ENCODE data around the gene NOC3L.
A peak's percentile ranks its signal among the peaks of the same experiment; 100 is the strongest.

NOC3L gene

DNA sequence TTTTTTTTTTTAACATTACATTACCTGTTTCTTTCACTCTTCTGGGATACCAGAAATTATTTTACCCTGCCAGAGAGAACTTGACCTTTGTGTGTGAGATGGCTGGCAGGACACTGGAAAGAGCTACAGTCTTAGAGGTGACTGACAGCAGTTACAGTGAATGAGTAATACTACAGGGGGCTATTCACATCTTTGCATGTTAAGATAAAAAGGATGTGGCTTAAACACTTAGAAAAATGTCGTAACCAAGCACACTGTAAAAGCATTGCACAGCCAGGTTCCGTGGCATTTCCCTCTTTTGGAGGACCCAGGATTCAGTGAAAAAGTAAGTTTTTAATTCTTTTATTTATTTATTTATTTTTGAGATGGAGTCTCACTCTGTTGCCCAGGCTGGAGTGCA is 20.8 kb upstream of the NOC3L start:
- DNase-seq (ENCODE audit: low read depth) = no peak

DNA sequence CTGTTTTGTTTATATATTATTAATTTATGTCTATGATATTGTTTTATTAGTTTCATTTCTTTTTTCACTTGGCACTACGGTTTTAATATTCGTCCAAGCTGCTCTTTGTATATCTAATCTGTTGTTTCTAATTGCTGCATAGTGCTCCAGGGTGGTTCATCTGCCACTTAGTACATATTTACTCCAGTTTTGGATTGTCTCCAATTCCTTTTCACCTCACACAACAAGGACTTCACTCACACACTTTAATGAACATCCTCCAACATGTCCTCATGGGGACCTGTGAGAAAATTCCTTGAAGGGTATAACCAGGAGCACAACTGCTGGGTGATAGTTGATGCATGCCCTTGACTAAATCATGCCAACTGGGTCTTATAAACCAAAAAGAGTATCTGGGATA is 14.1 kb upstream of the NOC3L start:
- TF ChIP-seq, protein P1, sequence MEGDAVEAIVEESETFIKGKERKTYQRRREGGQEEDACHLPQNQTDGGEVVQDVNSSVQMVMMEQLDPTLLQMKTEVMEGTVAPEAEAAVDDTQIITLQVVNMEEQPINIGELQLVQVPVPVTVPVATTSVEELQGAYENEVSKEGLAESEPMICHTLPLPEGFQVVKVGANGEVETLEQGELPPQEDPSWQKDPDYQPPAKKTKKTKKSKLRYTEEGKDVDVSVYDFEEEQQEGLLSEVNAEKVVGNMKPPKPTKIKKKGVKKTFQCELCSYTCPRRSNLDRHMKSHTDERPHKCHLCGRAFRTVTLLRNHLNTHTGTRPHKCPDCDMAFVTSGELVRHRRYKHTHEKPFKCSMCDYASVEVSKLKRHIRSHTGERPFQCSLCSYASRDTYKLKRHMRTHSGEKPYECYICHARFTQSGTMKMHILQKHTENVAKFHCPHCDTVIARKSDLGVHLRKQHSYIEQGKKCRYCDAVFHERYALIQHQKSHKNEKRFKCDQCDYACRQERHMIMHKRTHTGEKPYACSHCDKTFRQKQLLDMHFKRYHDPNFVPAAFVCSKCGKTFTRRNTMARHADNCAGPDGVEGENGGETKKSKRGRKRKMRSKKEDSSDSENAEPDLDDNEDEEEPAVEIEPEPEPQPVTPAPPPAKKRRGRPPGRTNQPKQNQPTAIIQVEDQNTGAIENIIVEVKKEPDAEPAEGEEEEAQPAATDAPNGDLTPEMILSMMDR (conservative IDR thresholded peaks at IDR 0.05; ENCODE audit: low read depth, low read length) = no peak

More for the DNA sequence above, 20.8 kb upstream of the NOC3L start:
- no peak overlapping the region for H3K4me3 ChIP-seq (ENCODE audit: low read depth, low read length)
- TF ChIP-seq, protein P1 (conservative IDR thresholded peaks at IDR 0.05; ENCODE audit: low read depth, low read length) = no peak

DNA sequence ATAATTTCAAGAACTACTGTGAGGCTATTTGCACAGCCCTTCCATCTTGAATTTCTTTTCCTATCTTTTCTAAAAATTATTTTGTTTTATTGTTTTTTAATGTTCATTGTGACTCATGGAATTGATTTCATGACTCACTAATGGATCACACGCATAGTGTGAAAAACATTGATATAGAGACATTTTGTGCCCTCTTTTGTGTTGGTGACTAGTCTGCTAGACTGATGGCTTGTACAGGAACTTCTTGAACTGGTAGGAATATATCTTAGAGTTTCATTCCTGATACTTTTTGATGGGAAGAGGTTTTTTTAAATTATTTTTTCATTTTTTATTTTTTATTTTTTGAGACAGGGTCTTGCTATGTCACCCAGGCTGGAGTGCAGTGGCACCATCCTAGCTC is 12.6 kb upstream of the NOC3L start:
- no peak for DNase-seq (ENCODE audit: low read depth)
- H3K4me3 ChIP-seq (ENCODE audit: low read depth, low read length) = no peak overlapping the region
- TF ChIP-seq, protein P1 (conservative IDR thresholded peaks at IDR 0.05; ENCODE audit: low read depth, low read length) = no peak

More for the DNA sequence above, 14.1 kb upstream of the NOC3L start:
- DNase-seq (ENCODE audit: low read depth) = no peak
- no peak overlapping the region for H3K4me3 ChIP-seq (ENCODE audit: low read depth, low read length)

DNA sequence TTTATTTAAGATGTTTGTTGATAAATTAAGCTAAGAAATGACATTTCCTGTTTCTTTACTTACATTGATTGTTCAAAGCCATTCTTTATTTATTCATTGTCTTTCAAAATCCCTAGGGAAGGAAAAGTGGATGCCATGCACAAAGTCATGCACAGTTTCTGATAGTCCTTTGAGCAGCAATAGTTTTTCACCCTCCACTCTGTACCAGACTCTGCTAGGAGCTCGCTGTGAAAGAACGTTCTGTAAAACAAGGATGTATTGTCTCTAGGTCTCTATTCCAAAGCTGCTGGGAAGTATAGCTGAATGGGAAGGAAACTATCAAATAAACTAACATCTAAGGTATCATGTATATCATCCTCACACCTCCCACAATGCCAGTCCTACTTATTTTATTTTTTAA is 7.8 kb upstream of the NOC3L start:
- no peak for DNase-seq (ENCODE audit: low read depth)
- no peak overlapping the region for H3K4me3 ChIP-seq (ENCODE audit: low read depth, low read length)
- TF ChIP-seq, protein P1 (conservative IDR thresholded peaks at IDR 0.05; ENCODE audit: low read depth, low read length) = no peak

DNA sequence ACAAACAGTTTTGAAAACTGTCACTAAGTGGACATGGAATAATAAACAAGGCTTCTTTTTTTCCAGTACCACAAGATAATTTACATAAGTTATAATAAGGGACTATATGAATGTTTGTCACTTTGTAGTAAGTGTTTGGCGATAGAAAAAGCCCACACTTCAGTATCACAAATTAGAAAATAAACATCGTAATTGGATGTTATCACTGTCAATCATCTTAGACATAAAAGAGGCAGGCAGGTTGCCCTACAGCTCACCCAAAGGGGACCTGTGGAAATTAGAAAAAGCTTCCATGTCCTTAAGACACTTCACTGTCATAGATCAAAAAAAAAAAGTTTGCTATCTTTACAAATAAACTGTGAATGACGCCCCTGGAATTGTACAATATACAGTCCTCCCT is 3.6 kb upstream of the NOC3L start:
- no peak for DNase-seq (ENCODE audit: low read depth)
- H3K4me3 ChIP-seq (ENCODE audit: low read depth, low read length) = no peak overlapping the region
- TF ChIP-seq, protein P1 (conservative IDR thresholded peaks at IDR 0.05; ENCODE audit: low read depth, low read length) = no peak

DNA sequence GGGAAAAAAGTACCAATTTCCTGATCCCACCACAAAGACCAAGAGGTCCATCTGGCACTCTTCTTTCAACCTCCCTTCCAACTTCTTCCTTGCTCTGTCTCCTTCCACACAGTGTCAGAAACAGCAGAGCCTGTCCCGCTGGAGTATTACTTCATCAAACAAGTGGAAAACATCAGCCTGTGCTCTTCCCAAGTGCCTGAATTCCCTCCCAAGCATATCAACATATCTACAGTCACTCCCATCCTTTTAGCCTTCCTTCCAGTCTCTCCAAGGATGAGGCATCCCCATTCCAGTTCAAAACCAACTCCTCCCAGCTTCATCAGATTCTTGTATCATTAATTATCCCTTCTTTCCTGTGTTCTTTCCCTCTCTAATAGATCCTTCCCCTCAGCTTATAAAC is 1.7 kb upstream of the NOC3L start:
- TF ChIP-seq, protein P1 (conservative IDR thresholded peaks at IDR 0.05; ENCODE audit: low read depth, low read length) = no peak
- no peak overlapping the region for H3K4me3 ChIP-seq (ENCODE audit: low read depth, low read length)

DNA sequence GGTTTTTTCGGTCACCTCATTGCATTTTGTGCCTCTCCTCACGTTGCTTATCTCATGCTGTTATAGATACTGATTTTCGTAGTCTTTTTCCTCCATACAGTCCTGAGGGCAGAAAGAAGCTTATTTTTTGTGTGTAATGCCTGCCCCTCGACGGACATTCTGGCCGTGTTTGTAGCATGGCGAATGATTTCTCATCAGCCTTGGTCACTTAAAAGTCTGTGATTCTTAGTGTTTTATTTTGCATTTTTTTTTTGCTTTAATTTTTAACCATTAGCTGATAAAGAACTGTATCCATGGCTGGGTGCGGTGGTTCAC is 469 bp upstream of the NOC3L start:
- no peak for DNase-seq (ENCODE audit: low read depth)
- peak overlapping the region; percentile 87 for H3K4me3 ChIP-seq (ENCODE audit: low read depth, low read length)
- TF ChIP-seq, protein P1 (conservative IDR thresholded peaks at IDR 0.05; ENCODE audit: low read depth, low read length) = no peak

More for the DNA sequence above, 1.7 kb upstream of the NOC3L start:
- DNase-seq (ENCODE audit: low read depth) = no peak

Measured in choroid plexus epithelial cell (primary cell).